ENCODE results near the gene VAMP2. TPM values are rescaled to one million over a fixed set of nuclear protein-coding genes. Genes with fewer than 3 reads are reported as not detected.

Gene VAMP2
- total RNA-seq, 1 experiment from 2014 or later = 2.0 TPM

DNA sequence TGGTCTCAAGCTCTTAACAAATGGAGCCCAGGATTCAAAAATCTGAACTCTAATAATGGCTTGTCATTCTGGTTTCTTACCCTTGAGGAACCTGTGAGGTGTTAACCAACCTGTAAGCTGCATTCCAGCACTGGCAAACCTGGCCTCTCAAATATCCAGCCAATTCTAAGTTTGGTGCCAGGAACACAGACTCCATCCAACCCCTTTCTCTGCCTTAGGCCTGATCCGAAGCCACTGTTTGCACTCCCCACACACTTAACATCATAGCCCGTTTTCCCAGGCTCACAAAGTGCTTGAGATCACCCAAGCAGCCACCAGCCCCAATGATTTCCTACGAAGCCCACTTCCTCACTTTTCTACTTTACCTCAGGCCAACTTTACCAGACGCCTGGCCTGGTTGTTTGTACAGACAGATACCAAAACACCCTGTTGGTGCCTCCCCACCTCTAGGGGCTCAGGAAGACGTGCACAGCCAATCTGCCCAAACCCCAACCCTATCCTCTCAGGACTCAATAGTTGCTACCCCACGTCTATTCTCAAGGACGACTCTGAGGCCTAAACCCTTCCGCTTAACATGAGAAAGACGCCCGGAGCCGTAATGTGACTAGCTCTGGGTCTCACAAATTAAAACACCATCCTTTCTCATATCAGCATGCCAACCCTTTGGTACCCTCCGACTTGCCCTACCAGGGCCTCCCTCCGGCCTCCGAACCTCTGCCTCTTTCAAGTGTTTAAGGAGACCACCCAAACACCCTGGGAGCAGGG lies 7.3 kb downstream of the VAMP2 start:
- no peak for DNase-seq (ENCODE audit: low read depth)

DNA sequence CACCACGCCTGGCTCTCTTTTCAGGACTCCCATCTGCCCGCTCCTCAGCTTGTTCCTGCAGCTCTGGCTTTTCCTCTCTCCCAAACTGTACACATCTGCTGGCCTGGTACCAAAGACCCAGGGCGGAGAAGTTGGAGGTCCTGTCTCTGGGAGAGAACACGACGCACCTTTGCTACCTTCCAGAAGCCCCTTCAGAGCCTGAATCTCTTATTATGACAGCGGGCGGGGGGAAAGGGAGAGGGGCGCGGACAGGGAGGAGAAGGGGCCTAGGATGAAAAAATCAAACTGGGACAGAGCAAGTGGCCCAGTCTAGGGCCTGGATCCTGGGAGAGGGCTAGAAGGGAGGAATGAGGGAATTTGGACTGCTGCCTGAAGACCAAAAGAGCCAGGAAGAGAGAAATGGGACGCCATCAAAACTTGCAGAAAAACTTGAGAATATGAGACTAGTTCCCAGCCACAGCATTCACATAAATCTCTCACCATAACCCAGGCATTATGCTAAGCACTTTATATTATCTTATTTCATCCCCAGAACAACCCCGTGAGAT lies 8.1 kb downstream of the VAMP2 start:
- no peak for DNase-seq (ENCODE audit: low read depth)

DNA sequence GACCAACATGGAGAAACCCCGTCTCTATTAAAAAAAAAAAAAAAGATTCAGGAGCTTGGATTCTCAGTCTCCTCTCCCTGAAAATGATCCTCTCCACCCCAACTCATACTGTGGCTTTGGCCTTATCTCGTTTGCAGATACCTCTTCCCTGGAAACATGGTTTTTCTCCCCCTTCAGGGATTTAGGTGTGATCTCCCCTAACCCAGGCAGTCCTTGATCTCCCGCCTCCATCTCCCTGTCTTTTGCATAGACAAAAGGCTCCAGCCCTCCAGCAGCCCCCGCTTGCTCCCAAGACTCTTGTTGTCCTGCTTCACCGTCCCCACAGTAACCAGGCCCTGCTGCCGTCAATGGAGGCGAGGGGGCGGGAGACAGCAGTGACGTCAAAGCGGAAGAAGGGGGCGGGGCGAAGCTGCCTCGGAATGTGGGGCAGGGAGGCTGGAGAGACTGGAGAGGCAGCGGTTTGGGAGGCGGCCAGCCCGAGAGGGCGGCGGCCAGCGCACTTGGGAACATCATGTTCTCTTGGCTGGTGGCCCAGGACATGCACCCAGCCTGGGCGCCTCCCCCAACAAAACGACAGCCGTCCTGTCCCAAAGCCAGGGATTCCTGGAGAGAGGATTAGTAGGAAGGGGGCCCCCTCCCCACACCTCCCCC lies 8.7 kb downstream of the VAMP2 start:
- DNase-seq (ENCODE audit: low read depth) = peak; percentile 96

GRCh38 chr17:8153525-8153956 lies 9.2 kb downstream of the VAMP2 start:
- DNase-seq (ENCODE audit: low read depth) = peak; percentile 87

GRCh38 chr17:8153031-8153451 lies 9.7 kb downstream of the VAMP2 start:
- DNase-seq (ENCODE audit: low read depth) = no peak

DNA sequence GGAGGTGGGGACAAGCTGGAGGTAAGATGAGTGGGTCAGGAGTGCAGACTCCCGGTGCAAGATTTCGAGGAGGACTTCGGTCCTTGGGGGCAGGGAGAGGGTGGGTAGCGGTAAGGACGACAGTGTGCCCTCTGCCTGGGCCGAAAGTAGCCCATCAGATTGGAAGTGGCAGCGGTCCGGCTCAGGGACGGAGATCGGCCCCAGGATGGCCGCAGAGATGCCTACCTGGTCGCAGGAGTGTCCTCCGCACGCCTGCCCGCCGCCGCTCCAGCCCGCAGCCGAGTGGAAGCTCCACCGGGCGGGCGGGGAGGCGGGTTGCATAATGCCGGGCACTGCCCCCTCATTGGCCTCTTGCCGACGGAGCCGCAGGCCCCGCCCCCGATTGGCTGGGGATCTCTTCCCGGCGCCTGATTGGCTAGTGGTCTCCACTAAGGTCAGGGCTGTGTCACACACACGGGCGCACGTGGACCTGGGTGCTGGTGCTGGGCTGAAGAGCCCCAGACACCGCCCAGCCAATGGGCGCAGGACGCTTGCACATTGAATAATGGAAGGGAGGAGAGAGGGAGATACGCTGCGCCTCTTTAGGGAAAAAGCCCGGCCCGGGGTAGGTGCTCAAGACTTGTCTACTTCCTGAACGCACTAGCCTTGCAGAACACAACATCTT lies 10.5 kb downstream of the VAMP2 start, which contains the start of gene PER1:
PER1 (minus strand) TSS at position 293 of the 664 bp plus-strand sequence. CDS start 1,698 bp downstream, outside the sequence.
- DNase-seq (ENCODE audit: low read depth) = peak; percentile 92

GRCh38 chr17:8151641-8152111 lies 11.1 kb downstream of the VAMP2 start:
- DNase-seq (ENCODE audit: low read depth) = peak; percentile 46

- DNase-seq (ENCODE audit: low read depth) = peak; percentile 75
These were observed 11.6 kb downstream of the VAMP2 start for GRCh38 chr17:8151120-8151640.

- no peak for DNase-seq (ENCODE audit: low read depth)
These were observed 12.3 kb downstream of the VAMP2 start for GRCh38 chr17:8150194-8151119.

DNA sequence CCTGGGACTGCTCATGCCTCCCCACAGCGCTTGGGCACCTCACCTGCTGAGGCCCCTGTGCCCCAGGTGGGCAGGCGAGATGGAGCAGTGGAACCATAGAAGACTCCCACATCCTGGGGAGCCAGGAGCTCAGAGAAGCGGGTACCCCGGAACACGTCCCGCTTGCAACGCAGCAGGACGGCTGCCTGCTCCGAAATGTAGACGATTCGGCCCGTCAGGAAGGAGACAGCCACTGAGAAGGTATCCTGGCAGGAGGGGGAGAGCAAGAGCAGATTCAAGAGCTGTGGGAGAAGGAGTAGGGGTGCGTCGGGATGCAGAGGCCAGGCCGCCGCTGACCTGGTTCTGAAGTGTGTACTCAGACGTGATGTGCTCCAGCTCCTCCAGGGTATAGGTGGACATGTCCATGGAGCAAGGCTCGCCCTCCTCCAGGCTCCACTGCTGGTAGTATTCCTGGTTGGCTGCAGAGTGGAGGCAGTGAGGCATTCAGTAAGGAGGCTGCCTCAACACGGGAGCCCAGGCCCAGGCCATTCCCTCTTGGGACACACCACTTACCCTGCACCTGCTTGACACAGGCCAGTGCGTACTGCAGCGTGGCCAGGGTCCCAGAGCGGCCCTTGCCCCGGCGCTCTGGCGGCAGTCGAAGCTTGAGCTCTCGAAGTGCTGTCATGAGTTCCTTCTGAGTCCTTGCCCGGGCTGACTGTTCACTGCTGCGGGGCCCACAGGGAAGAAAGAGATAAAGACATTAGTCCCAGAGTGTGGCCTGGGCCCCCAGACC lies 13.1 kb downstream of the VAMP2 start:
- no peak for DNase-seq (ENCODE audit: low read depth)

GRCh38 chr17:8148560-8148959 lies 14.2 kb downstream of the VAMP2 start:
- no peak for DNase-seq (ENCODE audit: low read depth)

GRCh38 chr17:8147805-8148404 lies 14.8 kb downstream of the VAMP2 start:
- no peak for DNase-seq (ENCODE audit: low read depth)

GRCh38 chr17:8147141-8147804 lies 15.5 kb downstream of the VAMP2 start:
- no peak for DNase-seq (ENCODE audit: low read depth)

- DNase-seq (ENCODE audit: low read depth) = no peak
These were observed 16.2 kb downstream of the VAMP2 start for GRCh38 chr17:8146381-8147140.

GRCh38 chr17:8145811-8146210 lies 16.9 kb downstream of the VAMP2 start:
- DNase-seq (ENCODE audit: low read depth) = no peak

GRCh38 chr17:8144401-8145231 lies 18.1 kb downstream of the VAMP2 start:
- no peak for DNase-seq (ENCODE audit: low read depth)

Measured in RPMI7951 (cell line).